GM12873 (cell line): ENCODE results near the gene OBSCN.

Experiments used
- CTCF ChIP-seq: IDR thresholded peaks from 2 replicates; pipeline ENCODE4 v1.5.1; 2012; ENCODE audit warnings: low read depth, mild to moderate bottlenecking, moderate library complexity, low read length, control low read depth; ENCODE audit not compliant: insufficient read depth; ENCODE audit errors: missing control alignments

The OBSCN gene

DNA sequence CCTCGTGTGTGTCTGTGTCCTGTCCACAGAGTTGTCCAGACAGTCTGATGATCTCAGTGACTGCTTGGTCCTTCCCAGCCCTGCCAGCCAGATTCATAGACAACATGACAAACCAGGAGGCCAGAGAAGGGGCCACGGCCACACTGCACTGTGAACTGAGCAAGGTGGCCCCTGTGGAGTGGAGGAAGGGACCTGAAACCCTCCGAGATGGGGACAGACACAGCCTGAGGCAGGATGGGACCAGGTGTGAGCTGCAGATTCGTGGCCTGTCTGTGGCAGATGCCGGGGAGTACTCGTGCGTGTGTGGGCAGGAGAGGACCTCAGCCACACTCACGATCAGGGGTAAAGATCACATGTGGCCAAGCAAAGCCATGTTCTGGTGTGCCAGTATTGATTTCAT is 96.4 kb downstream of the OBSCN start:
- no peak for TF ChIP-seq CTCF

- no peak for TF ChIP-seq CTCF
Observed at GRCh38 chr1:228304766-228305395, 97.0 kb downstream of the OBSCN start.

DNA sequence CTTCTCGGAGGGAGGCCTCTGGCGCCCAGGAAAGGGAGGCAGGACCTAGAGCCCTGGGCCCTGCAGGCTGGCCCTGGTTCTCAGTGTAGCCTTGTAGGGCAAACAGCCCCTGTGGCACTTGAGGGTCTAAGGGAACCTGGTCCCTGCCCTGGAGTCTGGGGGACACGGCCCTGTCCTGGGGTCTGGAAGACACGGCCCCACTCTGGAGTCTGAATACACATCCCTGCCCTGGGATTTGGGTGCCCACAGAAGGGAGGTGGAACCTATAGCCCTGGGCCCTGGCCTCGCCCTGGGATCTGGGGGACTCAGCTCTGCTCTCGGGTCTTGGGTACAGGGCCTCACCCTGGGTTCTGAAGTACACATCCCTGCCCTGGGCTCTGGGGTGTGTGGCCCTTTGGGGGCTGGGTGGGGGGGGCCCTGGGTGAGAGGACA is 97.9 kb downstream of the OBSCN start:
- TF ChIP-seq CTCF = no peak

GRCh38 chr1:228306275-228307217 is 98.7 kb downstream of the OBSCN start:
- TF ChIP-seq CTCF = no peak

- no peak for TF ChIP-seq CTCF
Observed at GRCh38 chr1:228307218-228308023, 99.6 kb downstream of the OBSCN start.

- no peak for TF ChIP-seq CTCF
Observed at GRCh38 chr1:228308085-228308601, 100.3 kb downstream of the OBSCN start.

GRCh38 chr1:228308628-228309325 is 100.9 kb downstream of the OBSCN start:
- peak; percentile 25 for TF ChIP-seq CTCF
